HepG2 (cell line): Measurements from ENCODE around the gene PLCL1. TPM values are rescaled to one million over a fixed set of nuclear protein-coding genes. Genes with fewer than 3 reads are reported as not detected.

Source experiments
- ATAC-seq: fragments of 200-7000 bp; cut with Tn5 transposase; 3 replicates; pipeline ENCODE4 v1.9.1; 2020; ENCODE audit warnings: mild to moderate bottlenecking, moderate library complexity
- BruUV-seq: library from RNA; stranded (reverse); fragments of 400-500 nt; replicated peaks from 2 replicates; lab custom pipeline; 2021; lab: Mats Ljungman, UMichigan
- CTCF ChIA-PET: fragments of 300-600 bp; formaldehyde crosslinking; extraction: SDS; loops from one replicate; lab custom pipeline; 2021; ENCODE audit warnings: low total read pairs, inconsistent platforms, low intra/inter-chr PET ratio; lab: Yijun Ruan, JAX
- POLR2A ChIA-PET: fragments of 350-600 bp; sonication (Branson Sonifier 250); formaldehyde crosslinking; loops from one replicate; lab custom pipeline; 2020; ENCODE audit warnings: antibody characterized with exemption, inconsistent platforms; lab: Yijun Ruan, JAX
- DNase-seq: peaks from one replicate; pipeline ENCODE4 v3.0.0-alpha.2; 2015; ENCODE audit warnings: low spot score
- FAIRE-seq: peaks from 3 replicates; lab custom pipeline; 2011; peaks lifted over from hg19 to GRCh38; lab: Jason Lieb, UNC
- H2AFZ ChIP-seq: one replicate; pipeline ENCODE4 v1.6.1; 2011; ENCODE audit warnings: low read length, inconsistent platforms
- H3K27ac ChIP-seq: fragments of 300-600 bp; 3 replicates; pipeline ENCODE4 v1.8.0; 2011; ENCODE audit warnings: mixed run types, mild to moderate bottlenecking, mixed read lengths, low read length, inconsistent platforms; ENCODE audit not compliant: insufficient read depth; ENCODE audit errors: extremely low read length
- H3K27me3 ChIP-seq, 2 experiments: fragments of 200-600 bp in 1 of 2; 2 replicates in 1 of 2; 3 replicates in 1 of 2; pipeline versions ENCODE4 v1.6.0 to v1.8.0; 2011; ENCODE audit warnings: low read length in 2 of 2, mild to moderate bottlenecking in 2 of 2, moderate library complexity in 2 of 2, inconsistent platforms in 1 of 2; ENCODE audit not compliant: insufficient read depth in 2 of 2, control insufficient read depth in 1 of 2
- H3K36me3 ChIP-seq, 2 experiments: fragments of 200-600 bp in 1 of 2; replicated peaks in 1 of 2; 2 replicates in 1 of 2; 3 replicates in 1 of 2; pipeline versions ENCODE4 v1.5.1 to v1.8.0; 2011; ENCODE audit warnings: low read length in 2 of 2, inconsistent platforms in 1 of 2; ENCODE audit not compliant: insufficient read depth in 2 of 2, control insufficient read depth in 1 of 2
- H3K4me1 ChIP-seq: 2 replicates; pipeline ENCODE4 v1.5.1; 2012; ENCODE audit warnings: low read length, inconsistent platforms; ENCODE audit not compliant: insufficient read depth
- H3K4me2 ChIP-seq: 2 replicates; pipeline ENCODE4 v1.6.0; 2011; ENCODE audit warnings: low read depth, low read length, inconsistent platforms
- H3K4me3 ChIP-seq, 3 experiments: fragments of 200-600 bp in 1 of 3; sonication (generic), shearing (Covaris generic) in 1 of 3; replicated peaks in 1 of 3; 2 replicates each; pipeline ENCODE4 v1.5.1; 2011 to 2016; ENCODE audit warnings: low read length in 3 of 3, inconsistent platforms in 2 of 3, low read depth in 2 of 3, mild to moderate bottlenecking in 2 of 3, control low read depth in 1 of 3, mixed read lengths in 1 of 3; ENCODE audit not compliant: insufficient read depth in 1 of 3
- H3K79me2 ChIP-seq: one replicate; pipeline ENCODE4 v1.6.1; 2011; ENCODE audit warnings: low read length, inconsistent platforms; ENCODE audit not compliant: insufficient read depth
- H3K9ac ChIP-seq: 2 replicates; pipeline ENCODE4 v1.6.0; 2011; ENCODE audit warnings: mild to moderate bottlenecking, low read depth, low read length, inconsistent platforms; ENCODE audit not compliant: insufficient read depth
- H3K9me3 ChIP-seq: 2 replicates; pipeline ENCODE4 v1.5.1; 2012; ENCODE audit warnings: mild to moderate bottlenecking, low read length
- H4K20me1 ChIP-seq: 2 replicates; pipeline ENCODE4 v1.6.0; 2011; ENCODE audit warnings: inconsistent platforms, mild to moderate bottlenecking, low read length, moderate library complexity; ENCODE audit not compliant: insufficient read depth
- ARHGAP35 ChIP-seq: sonication (generic); formaldehyde crosslinking; IDR thresholded peaks from 2 replicates; pipeline ENCODE4 v1.9.0; 2022; ENCODE audit warnings: mild to moderate bottlenecking, inconsistent platforms, moderate library complexity, missing genetic modification reagents, borderline replicate concordance
- ASH2L ChIP-seq: fragments of 300-600, 200-600 bp; sonication (generic); IDR thresholded peaks from 2 replicates; pipeline ENCODE4 v1.7.0; 2017; ENCODE audit warnings: low read depth, mild to moderate bottlenecking, moderate library complexity, mixed read lengths, low read length; ENCODE audit not compliant: insufficient read length
- CSRNP1 ChIP-seq: sonication (generic); formaldehyde crosslinking; IDR thresholded peaks from 2 replicates; pipeline ENCODE4 v1.8.1; 2023; ENCODE audit warnings: mild to moderate bottlenecking, missing genetic modification reagents
- DR1 ChIP-seq: sonication (generic); formaldehyde crosslinking; IDR thresholded peaks from 2 replicates; pipeline ENCODE4 v1.8.0; 2021; ENCODE audit warnings: mild to moderate bottlenecking, missing genetic modification reagents, inconsistent platforms
- GFI1 ChIP-seq: sonication (generic); formaldehyde crosslinking; IDR thresholded peaks from 2 replicates; pipeline ENCODE4 v1.5.0; 2020; ENCODE audit warnings: missing genetic modification reagents, mild to moderate bottlenecking, borderline replicate concordance
- MAFK ChIP-seq, 2 experiments: IDR thresholded peaks in 1 of 2; conservative IDR thresholded peaks in 1 of 2; 2 replicates each; pipeline ENCODE4 v1.6.1; 2011; ENCODE audit warnings: improper control_type of control experiment in 2 of 2, low read length in 2 of 2
- MEF2D ChIP-seq: sonication (generic); formaldehyde crosslinking; IDR thresholded peaks from 2 replicates; pipeline ENCODE4 v1.5.1; 2020; ENCODE audit warnings: mild to moderate bottlenecking, missing genetic modification reagents
- MYPOP ChIP-seq: sonication (generic); formaldehyde crosslinking; IDR thresholded peaks from 2 replicates; pipeline ENCODE4 v1.8.1; 2023; ENCODE audit warnings: mild to moderate bottlenecking, moderate library complexity, missing genetic modification reagents
- NR2F2 ChIP-seq: IDR thresholded peaks from 2 replicates; pipeline ENCODE4 v1.6.1; 2012; ENCODE audit warnings: low read depth, inconsistent platforms, borderline replicate concordance
- PHF21A ChIP-seq: sonication (generic); formaldehyde crosslinking; IDR thresholded peaks from 2 replicates; pipeline ENCODE4 v1.5.0; 2020; ENCODE audit warnings: mild to moderate bottlenecking, missing genetic modification reagents
- SMAD3 ChIP-seq: sonication (generic); formaldehyde crosslinking; IDR thresholded peaks from 2 replicates; pipeline ENCODE4 v1.4.0; 2020; ENCODE audit warnings: missing genetic modification reagents
- SUZ12 ChIP-seq: fragments of 150-350 bp; IDR thresholded peaks from 2 replicates; pipeline ENCODE4 v1.6.1; 2014; ENCODE audit warnings: low read depth, low read length
- ZBTB25 ChIP-seq: IDR thresholded peaks from 2 replicates; pipeline ENCODE4 v1.6.1; 2018; ENCODE audit warnings: missing genetic modification reagents
- ZNF10 ChIP-seq: sonication (generic); formaldehyde crosslinking; IDR thresholded peaks from 2 replicates; pipeline ENCODE4 v1.4.0; 2020; ENCODE audit warnings: mild to moderate bottlenecking, low read depth, missing genetic modification reagents, borderline replicate concordance
- ZNF629 ChIP-seq: sonication (generic); formaldehyde crosslinking; conservative IDR thresholded peaks from 2 replicates; pipeline ENCODE4 v1.5.0; 2020; ENCODE audit warnings: missing genetic modification reagents
- ZNF672 ChIP-seq: sonication (generic); formaldehyde crosslinking; IDR thresholded peaks from 2 replicates; pipeline ENCODE4 v1.8.1; 2022; ENCODE audit warnings: missing genetic modification reagents
- ZNF782 ChIP-seq: sonication (generic); formaldehyde crosslinking; IDR thresholded peaks from 2 replicates; pipeline ENCODE4 v1.4.0; 2020; ENCODE audit warnings: missing genetic modification reagents, mild to moderate bottlenecking, borderline replicate concordance
- WGBS: methylation state at CpG from one replicate; pipeline ENCODE4 v1.1.6; 2017; ENCODE audit warnings: low lambda C conversion rate; 5-methylcytosine and 5-hydroxymethylcytosine counted together
- in situ Hi-C: cut with HindIII; loops from 2 replicates; pipeline ENCODE4 v1.10.0; 2017; ENCODE audit warnings: low pct_unique_long_range_greater_than_20kb; ENCODE audit not compliant: extremely low pct_ligation_motif_present
- intact Hi-C: fragments of 100-400 bp; cut with micrococcal nuclease; formaldehyde crosslinking; loops from one replicate; pipeline ENCODE4 v1.10.0; 2022; ENCODE audit not compliant: unreplicated experiment
- polyA plus RNA-seq, 8 experiments: library from polyadenylated mRNA; depleted of rRNA in 3 of 8; stranded (reverse) in 7 of 8; unstranded in 1 of 8; fragments of >200 nt; fragmentation: Illumina TruSeq in 4 of 8; extraction: Trizol in 4 of 8; gene quantifications; 2 replicates each; pipeline versions ENCODE4 v1.2.1 to v1.2.3, GENCODE V29; 2011 to 2016; ENCODE audit warnings: low read depth in 4 of 8, missing spikeins in 1 of 8, mixed read lengths in 1 of 8; ENCODE audit not compliant: insufficient read depth in 1 of 8
- total RNA-seq, 5 experiments: library from RNA; depleted of rRNA; stranded (reverse); fragments of >200 nt; fragmentation: Illumina TruSeq; extraction: Trizol; gene quantifications; 2 replicates each; pipeline ENCODE4 v1.2.3, GENCODE V29; 2016; ENCODE audit warnings: low read depth in 1 of 5

Gene PLCL1
- total and polyA plus RNA-seq, 2 of the 13 experiments (the other 11 are each of a cell fraction or from before 2014, with no cell fraction given) = not detected

GRCh38 chr2:198114064-198114463, 309.7 kb downstream of the PLCL1 start:
- Histone ChIP-seq H3K79me2 (no peaks in the 10 kb centered on the region), H3K36me3 (no peaks in the 10 kb centered on the region), H3K4me1 (no peaks in the 10 kb centered on the region), H3K9me3 (no peaks in the 10 kb centered on the region), H3K9ac (no peak overlapping the region), H4K20me1 (no peaks in the 10 kb centered on the region), H3K4me2 (no peak overlapping the region), H3K27ac (no peak overlapping the region), H2AFZ (no peak overlapping the region), H3K27me3 (no peaks in the 10 kb centered on the region), H3K4me3 (no peak overlapping the region)
- no TSS peak for BruUV-seq
- WGBS = 0% methylated on average over 1 of the region's 1 CpG
- intact Hi-C loops (no loop called here), in situ Hi-C loops (no loop called here)
- DNase-seq = no peak
- ChIA-PET CTCF (no interaction called here), POLR2A (no interaction called here)
- FAIRE-seq = no peak
- TF ChIP-seq SUZ12 (no peak), SMAD3 (CRISPR knock-in tag) (no peak), ZNF629 (CRISPR knock-in tag) (no peak), DR1 (CRISPR knock-in tag) (no peak)
- ATAC-seq = no peak

DNA sequence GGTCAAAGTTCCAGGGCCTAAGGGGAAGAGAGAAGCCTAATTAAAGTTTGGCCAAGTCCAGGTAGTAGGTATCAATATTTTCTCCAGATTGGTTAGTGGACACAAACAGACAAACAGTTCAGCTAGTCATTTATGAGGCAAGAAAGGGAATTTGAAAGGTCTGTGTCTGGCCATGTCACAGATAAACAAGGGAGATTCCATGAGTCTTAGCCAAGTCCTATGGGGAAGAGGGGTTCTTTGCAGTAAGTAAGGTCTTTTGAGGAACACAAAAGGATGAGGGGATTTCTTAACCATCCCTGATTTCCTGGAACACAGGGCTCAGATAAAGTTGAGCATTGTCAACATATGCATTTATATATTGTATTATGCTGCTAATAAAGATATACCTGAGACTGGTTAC, 310.8 kb downstream of the PLCL1 start:
- BruUV-seq = no TSS peak
- no peaks in the 10 kb centered on the region for H3K4me1 ChIP-seq
- no peaks in the 10 kb centered on the region for H3K9me3 ChIP-seq
- intact Hi-C loops (no loop called here), in situ Hi-C loops (no loop called here)
- FAIRE-seq = no peak
- no peaks in the 10 kb centered on the region for H3K27me3 ChIP-seq
- no peak overlapping the region for H3K9ac ChIP-seq
- no peak for DNase-seq
- no peak overlapping the region for H2AFZ ChIP-seq
- no peak for ATAC-seq
- no peaks in the 10 kb centered on the region for H4K20me1 ChIP-seq
- H3K27ac ChIP-seq = no peak overlapping the region
- H3K4me3 ChIP-seq = no peak overlapping the region
- no peak overlapping the region for H3K4me2 ChIP-seq
- no peaks in the 10 kb centered on the region for H3K79me2 ChIP-seq
- H3K36me3 ChIP-seq = no peaks in the 10 kb centered on the region
- POLR2A ChIA-PET = no interaction called here
- CTCF ChIA-PET = no interaction called here
- TF ChIP-seq ASH2L (no peak), ZBTB25 (no peak), PHF21A (CRISPR knock-in tag) (no peak), ZNF782 (CRISPR knock-in tag) (no peak), MEF2D (CRISPR knock-in tag) (no peak), MAFK (conservative IDR thresholded peaks at IDR 0.05 in 1 of 2, IDR thresholded peaks at IDR 0.05 in 1 of 2; ENCODE audit: low read length in 2 of 2) (no peak), MYPOP (no peak), ARHGAP35 (CRISPR knock-in tag) (no peak), ZNF672 (CRISPR knock-in tag) (no peak), ZNF629 (CRISPR knock-in tag) (no peak), GFI1 (no peak), NR2F2 (no peak), ZNF10 (no peak), CSRNP1 (no peak)
